ENCODE measurements around the gene PBRM1. TPM values are rescaled to one million over a fixed set of nuclear protein-coding genes. Genes with fewer than 3 reads are reported as not detected.

Gene PBRM1
- total and polyA plus RNA-seq, 2 experiments from 2014 or later = 57.5 to 72.5 TPM

GRCh38 chr3:52696830-52697631 is 11.3 kb upstream of the PBRM1 start:
- Mint-ChIP-seq H3K36me3 (ENCODE audit: low read depth) (peaks cover 54% of the 10 kb centered on the region), H3K4me3 (no peak overlapping the region), H3K27me3 (ENCODE audit: insufficient read depth, low read depth, poor library complexity) (peaks cover 2% of the 10 kb centered on the region), H3K9me3 (no peaks in the 10 kb centered on the region), H3K27ac (no peak overlapping the region), H3K4me1 (no peaks in the 10 kb centered on the region)
- Histone ChIP-seq H3K4me1 (ENCODE audit: insufficient read depth) (no peaks in the 10 kb centered on the region), H4K20me1 (replicated peaks; ENCODE audit: insufficient read depth) (peaks cover 45% of the 10 kb centered on the region), H3K79me2 (replicated peaks; ENCODE audit: insufficient read depth) (peaks cover 3% of the 10 kb centered on the region), H3F3A (replicated peaks; ENCODE audit: low read depth) (peaks cover 52% of the 10 kb centered on the region), H3K9me2 (ENCODE audit: insufficient read depth) (no peaks in the 10 kb centered on the region), H3K4me2 (no peak overlapping the region), H3K27ac (ENCODE audit: low read depth) (peak overlapping the region; percentile 75), H3K4me3 (no peak overlapping the region), H3K27me3 (ENCODE audit: insufficient read depth) (no peaks in the 10 kb centered on the region), H2AFZ (no peak overlapping the region), H3K36me3 (ENCODE audit: insufficient read depth) (peaks cover 45% of the 10 kb centered on the region)
- TF ChIP-seq ETS1 (IDR thresholded peaks at IDR 0.05) = no peak
- TF ChIP-seq POLR2AphosphoS5 (IDR thresholded peaks at IDR 0.05; ENCODE audit: low read depth) = no peak
- no peak for TF ChIP-seq CTCF (conservative IDR thresholded peaks at IDR 0.05; ENCODE audit: low read depth in 2 of 2)
- TF ChIP-seq ZNF114 (CRISPR knock-in tag; IDR thresholded peaks at IDR 0.05) = no peak
- TF ChIP-seq ZNF331 (CRISPR knock-in tag; IDR thresholded peaks at IDR 0.05; ENCODE audit: low read depth) = no peak
- no peak for TF ChIP-seq REST (IDR thresholded peaks at IDR 0.05; ENCODE audit: unreplicated experiment)
- no peak for TF ChIP-seq JUNB (IDR thresholded peaks at IDR 0.05; ENCODE audit: unreplicated experiment)
- TF ChIP-seq STAT1 (IDR thresholded peaks at IDR 0.05; ENCODE audit: unreplicated experiment) = no peak
- TF ChIP-seq ZNF462 (CRISPR knock-in tag; IDR thresholded peaks at IDR 0.05) = no peak
- ATAC-seq = no peak
- DNase-seq (ENCODE audit: low spot score) = no peak

All from GM23338 (cell line).